Retinal pigment epithelial cell (primary cell): ENCODE measurements around the gene TECPR2.
A peak's percentile ranks its signal among the peaks of the same experiment; 100 is the strongest.

Source experiments
- DNase-seq: peaks from one replicate; pipeline ENCODE4 v3.0.0-alpha.2; 2010; ENCODE audit warnings: low read depth
- H3K4me3 ChIP-seq: 2 replicates; pipeline ENCODE4 v1.5.1; 2011; ENCODE audit warnings: mild to moderate bottlenecking, low read length, control low read depth, moderate library complexity
- CTCF ChIP-seq: conservative IDR thresholded peaks from 2 replicates; pipeline ENCODE4 v1.5.1; 2011; ENCODE audit warnings: low read depth, low read length, control low read depth, inconsistent platforms

Gene TECPR2

GRCh38 chr14:102499401-102500157 is 136.8 kb downstream of the TECPR2 start:
- TF ChIP-seq CTCF: no peak
- no peak overlapping the region for H3K4me3 ChIP-seq
- no peak for DNase-seq

- TF ChIP-seq CTCF: no peak
- H3K4me3 ChIP-seq: no peak overlapping the region
- no peak for DNase-seq
These were observed 137.5 kb downstream of the TECPR2 start for GRCh38 chr14:102500158-102500662.

- TF ChIP-seq CTCF: no peak
- DNase-seq: no peak
- H3K4me3 ChIP-seq: no peak overlapping the region
These were observed 138.0 kb downstream of the TECPR2 start for GRCh38 chr14:102500713-102501112.

- peak; percentile 11 for TF ChIP-seq CTCF
- H3K4me3 ChIP-seq: no peak overlapping the region
- DNase-seq: no peak
These were observed 139.1 kb downstream of the TECPR2 start for GRCh38 chr14:102501751-102502315.

- no peak for DNase-seq
- H3K4me3 ChIP-seq: no peak overlapping the region
- TF ChIP-seq CTCF: no peak
These were observed 139.8 kb downstream of the TECPR2 start for GRCh38 chr14:102502571-102502970.

DNA sequence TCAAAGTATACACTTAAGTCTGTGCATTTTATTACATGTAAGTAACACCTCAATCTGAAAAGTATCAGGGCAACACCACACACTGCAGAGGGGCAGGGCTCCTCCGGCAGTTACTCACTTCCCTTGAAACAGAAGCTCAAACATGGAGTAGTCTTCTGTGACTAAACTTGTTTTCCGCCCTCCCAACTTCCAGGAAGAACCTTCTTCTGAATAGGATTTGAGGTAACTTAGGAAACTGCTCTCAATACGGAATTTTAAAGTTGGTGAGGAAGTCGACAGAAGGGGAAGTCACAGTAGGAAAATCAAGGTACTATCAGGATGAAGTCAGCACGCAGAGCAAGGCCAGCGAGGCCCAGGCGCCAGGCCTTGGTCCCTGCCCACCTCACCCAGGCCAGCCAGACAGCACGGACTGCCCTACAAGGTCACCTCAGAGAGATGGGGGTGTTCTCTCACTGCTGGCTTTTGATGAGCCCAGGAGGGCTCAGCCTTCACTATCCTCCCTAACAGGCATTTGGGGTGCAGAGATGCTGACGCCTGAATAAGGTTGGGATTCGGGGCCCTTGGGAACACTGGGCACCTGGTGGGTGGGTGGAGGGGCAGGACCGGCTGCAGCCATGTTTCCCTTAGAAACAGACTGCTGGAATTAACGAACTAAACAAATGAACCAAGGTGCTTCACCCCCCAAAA is 141.0 kb downstream of the TECPR2 start:
- no peak for TF ChIP-seq CTCF
- no peak for DNase-seq
- H3K4me3 ChIP-seq: no peak overlapping the region
